IMR-90 (cell line): Measurements from ENCODE around the gene DHRS3. TPM values are rescaled to one million over a fixed set of nuclear protein-coding genes. Genes with fewer than 3 reads are reported as not detected.

Experiments
- ATAC-seq: fragments of 200-7000 bp; cut with Tn5 transposase; 2 replicates; pipeline ENCODE4 v1.9.1; 2020; ENCODE audit warnings: low read depth, mild to moderate bottlenecking, moderate library complexity
- BruUV-seq: library from RNA; stranded (reverse); fragments of 400-500 nt; replicated peaks from 2 replicates; lab custom pipeline; 2021; lab: Mats Ljungman, UMichigan
- CTCF ChIA-PET: fragments of 300-600 bp; formaldehyde crosslinking; extraction: SDS; loops from one replicate; lab custom pipeline; 2021; ENCODE audit warnings: antibody characterized with exemption; lab: Yijun Ruan, JAX
- POLR2A ChIA-PET: fragments of 300-600 bp; sonication (Branson Sonifier 250); formaldehyde crosslinking; loops from one replicate; lab custom pipeline; 2022; ENCODE audit warnings: antibody characterized with exemption; ENCODE audit not compliant: unreplicated experiment; lab: Charles Lee
- DNase-seq: peaks from one replicate; pipeline ENCODE4 v3.0.0; 2013
- H2AFZ ChIP-seq: replicated peaks from 2 replicates; pipeline ENCODE3; 2013; ENCODE audit warnings: low read length, mild to moderate bottlenecking; ENCODE audit not compliant: poor library complexity
- H2AK5ac ChIP-seq: 2 replicates; pipeline ENCODE4 v1.6.1; 2013; ENCODE audit warnings: low read depth, low read length, inconsistent platforms
- H2AK9ac ChIP-seq: replicated peaks from 2 replicates; pipeline ENCODE3; 2013; ENCODE audit warnings: mild to moderate bottlenecking, low read depth, low read length, moderate library complexity; ENCODE audit not compliant: poor library complexity
- H2BK120ac ChIP-seq: 2 replicates; pipeline ENCODE4 v1.6.1; 2013; ENCODE audit warnings: low read depth, low read length, inconsistent platforms
- H2BK15ac ChIP-seq: 3 replicates; pipeline ENCODE4 v1.6.1; 2013; ENCODE audit warnings: low read depth, low read length, inconsistent platforms
- H2BK20ac ChIP-seq: 2 replicates; pipeline ENCODE4 v1.6.1; 2013; ENCODE audit warnings: low read depth, mild to moderate bottlenecking, inconsistent platforms, low read length, moderate library complexity
- H2BK5ac ChIP-seq: 2 replicates; pipeline ENCODE4 v1.6.1; 2013; ENCODE audit warnings: mild to moderate bottlenecking, low read depth, low read length, inconsistent platforms; ENCODE audit not compliant: poor library complexity, severe bottlenecking
- H3K14ac ChIP-seq: replicated peaks from 2 replicates; pipeline ENCODE4 v1.6.1; 2013; ENCODE audit warnings: low read depth, low read length, inconsistent platforms
- H3K18ac ChIP-seq: 2 replicates; pipeline ENCODE4 v1.6.1; 2013; ENCODE audit warnings: low read depth, low read length, control low read depth
- H3K23ac ChIP-seq: 2 replicates; pipeline ENCODE4 v1.6.1; 2013; ENCODE audit warnings: low read depth, low read length, inconsistent platforms
- H3K27ac ChIP-seq: 2 replicates; pipeline ENCODE4 v1.5.1; 2013; ENCODE audit warnings: mild to moderate bottlenecking, control low read depth, low read length; ENCODE audit not compliant: insufficient read depth
- H3K27me3 ChIP-seq: 2 replicates; pipeline ENCODE4 v1.6.1; 2013; ENCODE audit warnings: low read length; ENCODE audit not compliant: control insufficient read depth, insufficient read depth
- H3K36me3 ChIP-seq: 2 replicates; pipeline ENCODE4 v1.6.1; 2013; ENCODE audit warnings: low read length, mixed read lengths; ENCODE audit not compliant: control insufficient read depth, insufficient read depth
- H3K4ac ChIP-seq: 2 replicates; pipeline ENCODE4 v1.6.1; 2013; ENCODE audit warnings: low read depth, low read length, inconsistent platforms
- H3K4me1 ChIP-seq: 2 replicates; pipeline ENCODE4 v1.6.1; 2013; ENCODE audit warnings: low read length, mixed read lengths; ENCODE audit not compliant: control insufficient read depth, insufficient read depth
- H3K4me2 ChIP-seq: 2 replicates; pipeline ENCODE4 v1.6.1; 2013; ENCODE audit warnings: low read depth, mild to moderate bottlenecking, control low read depth, low read length, moderate library complexity
- H3K4me3 ChIP-seq: 2 replicates; pipeline ENCODE4 v1.5.1; 2013; ENCODE audit warnings: low read depth, mild to moderate bottlenecking, control low read depth, low read length, moderate library complexity; ENCODE audit not compliant: insufficient read depth
- H3K56ac ChIP-seq: 2 replicates; pipeline ENCODE4 v1.6.1; 2013; ENCODE audit warnings: low read length, inconsistent platforms; ENCODE audit not compliant: insufficient read depth; ENCODE audit errors: extremely low read depth
- H3K79me1 ChIP-seq, 2 experiments: 2 replicates each; pipeline ENCODE4 v1.6.1; 2013; ENCODE audit warnings: low read length in 2 of 2, inconsistent platforms in 1 of 2, low read depth in 1 of 2
- H3K9ac ChIP-seq: 2 replicates; pipeline ENCODE4 v1.6.1; 2013; ENCODE audit warnings: low read depth, low read length, control low read depth
- H3K9me1 ChIP-seq: 2 replicates; pipeline ENCODE4 v1.6.1; 2013; ENCODE audit warnings: low read length, inconsistent platforms; ENCODE audit not compliant: insufficient read depth
- H3K9me3 ChIP-seq: 2 replicates; pipeline ENCODE4 v1.6.1; 2013; ENCODE audit warnings: low read length; ENCODE audit not compliant: control insufficient read depth, insufficient read depth
- H4K20me1 ChIP-seq: 2 replicates; pipeline ENCODE4 v1.6.1; 2013; ENCODE audit warnings: low read length, inconsistent platforms; ENCODE audit not compliant: insufficient read depth
- H4K5ac ChIP-seq: 2 replicates; pipeline ENCODE4 v1.6.1; 2013; ENCODE audit warnings: mild to moderate bottlenecking, low read depth, low read length, control low read depth
- H4K8ac ChIP-seq, 2 experiments: 2 replicates each; pipeline ENCODE4 v1.6.1; 2013; ENCODE audit warnings: low read depth in 2 of 2, low read length in 2 of 2, control low read depth in 1 of 2, inconsistent platforms in 1 of 2
- H4K91ac ChIP-seq: 2 replicates; pipeline ENCODE4 v1.6.1; 2013; ENCODE audit warnings: low read depth, low read length, inconsistent platforms; ENCODE audit not compliant: insufficient read depth
- BHLHE40 ChIP-seq: fragments of 150-350 bp; IDR thresholded peaks from 2 replicates; pipeline ENCODE4 v1.6.1; 2016; ENCODE audit warnings: mild to moderate bottlenecking, low read depth, low read length
- CEBPB ChIP-seq: IDR thresholded peaks from 2 replicates; pipeline ENCODE4 v1.6.1; 2012; ENCODE audit warnings: low read depth, low read length, improper control_type of control experiment
- CHD1 ChIP-seq: IDR thresholded peaks from 2 replicates; pipeline ENCODE4 v1.6.1; 2012; ENCODE audit warnings: low read depth, low read length, improper control_type of control experiment
- CTCF ChIP-seq: conservative IDR thresholded peaks from 2 replicates; pipeline ENCODE4 v1.5.1; 2012; ENCODE audit warnings: mild to moderate bottlenecking, low read depth, low read length, improper control_type of control experiment
- ELK1 ChIP-seq: fragments of 150-350 bp; IDR thresholded peaks from 2 replicates; pipeline ENCODE4 v1.6.1; 2016; ENCODE audit warnings: low read depth, mild to moderate bottlenecking, low read length, moderate library complexity, borderline replicate concordance
- FOS ChIP-seq: fragments of 150-350 bp; IDR thresholded peaks from 2 replicates; pipeline ENCODE4 v1.6.1; 2016; ENCODE audit warnings: low read depth, low read length
- MAFK ChIP-seq: IDR thresholded peaks from 2 replicates; pipeline ENCODE4 v1.6.1; 2012; ENCODE audit warnings: low read depth, low read length, improper control_type of control experiment
- MAZ ChIP-seq: IDR thresholded peaks from 2 replicates; pipeline ENCODE4 v1.6.1; 2012; ENCODE audit warnings: low read depth, mild to moderate bottlenecking, low read length, improper control_type of control experiment, moderate library complexity, borderline replicate concordance
- NFE2L2 ChIP-seq: fragments of 150-350 bp; IDR thresholded peaks from 2 replicates; pipeline ENCODE4 v1.6.1; 2016; ENCODE audit warnings: low read depth, mild to moderate bottlenecking, low read length
- POLR2A ChIP-seq: IDR thresholded peaks from 2 replicates; pipeline ENCODE4 v1.6.1; 2012; ENCODE audit warnings: mild to moderate bottlenecking, low read depth, low read length
- RAD21 ChIP-seq: IDR thresholded peaks from 2 replicates; pipeline ENCODE4 v1.6.1; 2012; ENCODE audit warnings: low read length, improper control_type of control experiment
- RCOR1 ChIP-seq: IDR thresholded peaks from 2 replicates; pipeline ENCODE4 v1.6.1; 2012; ENCODE audit warnings: mild to moderate bottlenecking, low read length, improper control_type of control experiment; ENCODE audit not compliant: insufficient replicate concordance
- RFX5 ChIP-seq: IDR thresholded peaks from 2 replicates; pipeline ENCODE4 v1.8.0; 2012; ENCODE audit warnings: low read depth, mild to moderate bottlenecking, low read length, moderate library complexity
- SMC3 ChIP-seq: fragments of 150-350 bp; IDR thresholded peaks from 2 replicates; pipeline ENCODE4 v1.6.1; 2016; ENCODE audit warnings: low read depth, mild to moderate bottlenecking, antibody characterized with exemption, low read length, moderate library complexity
- WGBS, 2 experiments: methylation state at CpG; one replicate each; pipeline versions ENCODE4 v1.1.5 to v1.1.7; 2013; ENCODE audit warnings: missing lambda C conversion rate in 2 of 2; ENCODE audit not compliant: insufficient read length in 1 of 2; ENCODE audit errors: extremely low coverage in 2 of 2; 5-methylcytosine and 5-hydroxymethylcytosine counted together
- dilution Hi-C: fragments of 300-500 bp; cut with HindIII; formaldehyde crosslinking; loops from one replicate; pipeline ENCODE4 v1.14.3; 2018; ENCODE audit warnings: low sequenced_read_pairs; ENCODE audit not compliant: unreplicated experiment
- in situ Hi-C: fragments of 300-500 bp; cut with MboI; formaldehyde crosslinking; loops from 3 replicates; pipeline ENCODE4 v1.14.3; 2019; ENCODE audit warnings: low sequenced_read_pairs, inconsistent platforms, mixed read lengths
- intact Hi-C: fragments of 100-400 bp; cut with micrococcal nuclease; formaldehyde crosslinking; loops from 2 replicates; pipeline ENCODE4 v1.10.0; 2022
- polyA plus RNA-seq, 3 experiments: library from polyadenylated mRNA; depleted of rRNA; stranded (reverse); fragments of >200 nt; gene quantifications; 2 replicates each; pipeline ENCODE4 v1.2.3, GENCODE V29; 2012; ENCODE audit warnings: low replicate concordance in 1 of 3
- total RNA-seq: library from RNA; depleted of rRNA; stranded (reverse); fragments of >200 nt; gene quantifications from 2 replicates; pipeline ENCODE4 v1.2.3, GENCODE V29; 2012

Gene DHRS3
- total and polyA plus RNA-seq, 2 of the 4 experiments (the other 2 are of a cell fraction): 11.2 to 14.5 TPM

GRCh38 chr1:12618965-12619791, 1.2 kb upstream of the DHRS3 start:
- peak overlapping the region; percentile 94 for H3K14ac ChIP-seq
- no peaks in the 10 kb centered on the region for H3K9me1 ChIP-seq
- peak overlapping the region; percentile 96 for H4K91ac ChIP-seq
- peak overlapping the region; percentile 90 for H2AFZ ChIP-seq
- POLR2A ChIA-PET: interaction anchor here (0.7 kb wide), 1 partner anchor 265 kb away, joined by 3 read pairs; no protein-coding TSS in a partner anchor
- no TSS peak for BruUV-seq
- intact Hi-C loops: loop anchor here (1.0 to 5.0 kb wide), 6 partner anchors 23 to 305 kb away; no protein-coding TSS in a partner anchor
- peak overlapping the region; percentile 91 for H2BK120ac ChIP-seq
- peak overlapping the region; percentile 74 for H3K9ac ChIP-seq
- peak overlapping the region; percentile 85 to 90 for H4K8ac ChIP-seq
- no peaks in the 10 kb centered on the region for H3K9me3 ChIP-seq
- peak overlapping the region; percentile 98 for H3K23ac ChIP-seq
- dilution Hi-C loops: no loop called here
- peak overlapping the region; percentile 71; the same call in 2 of the 3 replicates for H2BK15ac ChIP-seq
- H3K4me2 ChIP-seq: peak overlapping the region; percentile 76
- peak overlapping the region; percentile 86 for H2BK5ac ChIP-seq
- peak overlapping the region; percentile 77 for H2AK9ac ChIP-seq
- H3K27ac ChIP-seq: peak overlapping the region; percentile 87
- CTCF ChIA-PET: interaction anchor here (0.9 to 2.4 kb wide), 5 partner anchors 18 to 305 kb away, joined by 3 to 6 read pairs (median 4); no protein-coding TSS in a partner anchor
- in situ Hi-C loops: loop anchor here (5.0 to 25.0 kb wide), 3 partner anchors 64 to 307 kb away; no protein-coding TSS in a partner anchor
- ATAC-seq: peak; percentile 28
- DNase-seq: peak; percentile 83
- peak overlapping the region; percentile 64 for H2BK20ac ChIP-seq
- H3K56ac ChIP-seq: peak overlapping the region; percentile 68; the same call in 1 of the 2 replicates
- peak overlapping the region; percentile 66 for H3K4me3 ChIP-seq
- peaks cover 3 to 16% of the 10 kb centered on the region in 2 experiments; a peak in 2 of 4 replicates for H3K79me1 ChIP-seq
- peak overlapping the region; percentile 95 for H3K4ac ChIP-seq
- WGBS, 2 experiments: 6% methylated on average over 15 of the region's 30 CpGs; no CpG with 5 or more reads in 1 of the 2 experiments
- no peaks in the 10 kb centered on the region for H4K20me1 ChIP-seq
- peak overlapping the region; percentile 77 for H3K18ac ChIP-seq
- no peaks in the 10 kb centered on the region for H3K27me3 ChIP-seq
- peaks cover 21% of the 10 kb centered on the region for H3K4me1 ChIP-seq
- H4K5ac ChIP-seq: peak overlapping the region; percentile 83
- H2AK5ac ChIP-seq: peak overlapping the region; percentile 76
- no peaks in the 10 kb centered on the region for H3K36me3 ChIP-seq
- TF ChIP-seq RAD21 (peak; percentile 36), POLR2A (no peak; the same call in none of the 2 replicates), RFX5 (no peak), MAZ (peak; percentile 67), CTCF (no peak), BHLHE40 (peak; percentile 95), MAFK (no peak), SMC3 (no peak; the same call in 1 of the 2 replicates), RCOR1 (peak; percentile 12), CEBPB (no peak), FOS (peak; percentile 70), NFE2L2 (no peak), ELK1 (no peak), CHD1 (0 out of 2 replicates have a peak, but pooled peaks have one; percentile 17)
